ENCODE data around the gene NMNAT1.
"Not testable (repeated sequence)": the region's sequence is repeated elsewhere in the genome, so short reads cannot be mapped to it uniquely, and the experiment has no call there.

The NMNAT1 gene

DNA sequence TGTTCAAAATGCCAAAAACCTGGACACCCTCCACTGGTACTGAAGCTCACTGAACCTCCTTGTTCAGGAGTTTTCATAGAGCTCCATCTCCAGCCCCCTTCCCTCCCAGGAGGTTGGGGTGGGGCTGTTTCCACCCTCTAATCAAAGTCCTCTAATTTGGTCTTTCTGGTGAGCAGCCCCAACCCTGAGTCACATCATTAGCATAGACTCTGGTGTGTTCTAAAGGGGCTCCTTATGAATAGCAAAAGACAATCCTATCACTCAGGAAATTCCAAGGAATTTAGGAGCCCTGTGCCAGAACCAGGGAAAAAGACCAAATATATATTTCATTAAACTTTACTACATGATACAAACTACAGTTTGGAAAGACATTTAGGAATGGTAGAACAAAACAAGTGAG, 76.3 kb downstream of the NMNAT1 start:
- Histone ChIP-seq H3K36me3 (ENCODE audit: control insufficient read depth, insufficient read depth, low read length) (no peaks in the 10 kb centered on the region), H3K4me3 (ENCODE audit: low read length) (no peak overlapping the region), H3K4me1 (ENCODE audit: control insufficient read depth, insufficient read depth, low read length) (no peaks in the 10 kb centered on the region), H3K9me3 (ENCODE audit: control insufficient read depth, insufficient read depth, low read length) (no peaks in the 10 kb centered on the region), H3K27ac (ENCODE audit: low read length) (no peak overlapping the region), H3K27me3 (ENCODE audit: control insufficient read depth, insufficient read depth, low read length) (no peaks in the 10 kb centered on the region)
- DNase-seq (ENCODE audit: low read depth, low spot score), result no peak

DNA sequence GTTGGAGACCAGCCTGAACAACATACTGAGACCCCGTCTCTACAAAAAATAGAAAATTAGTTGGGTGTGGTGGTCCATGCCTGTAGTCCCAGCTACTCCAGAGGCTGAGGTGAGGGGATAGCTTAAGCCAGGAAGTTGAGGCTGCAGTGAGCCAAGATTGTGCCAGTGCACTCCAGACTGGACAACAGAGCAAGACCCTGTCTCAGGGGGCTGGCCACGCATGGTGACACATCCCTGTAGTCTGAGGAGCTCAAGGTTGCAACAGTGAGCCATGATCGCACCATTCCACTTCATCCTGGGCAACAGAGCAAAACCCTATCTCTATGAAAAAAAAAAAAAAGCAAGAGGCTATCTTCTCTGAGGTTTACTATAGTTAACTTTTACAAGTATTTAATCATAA, 76.8 kb downstream of the NMNAT1 start:
- no peaks in the 10 kb centered on the region for H3K4me1 ChIP-seq (ENCODE audit: control insufficient read depth, insufficient read depth, low read length)
- no peaks in the 10 kb centered on the region for H3K9me3 ChIP-seq (ENCODE audit: control insufficient read depth, insufficient read depth, low read length)
- no peak overlapping the region for H3K27ac ChIP-seq (ENCODE audit: low read length)
- no peak for DNase-seq (ENCODE audit: low read depth, low spot score)
- no peak overlapping the region for H3K4me3 ChIP-seq (ENCODE audit: low read length)
- no CpG with 5 or more reads among the region's 3 CpGs for WGBS (ENCODE audit: insufficient coverage, insufficient read length)
- no peaks in the 10 kb centered on the region for H3K27me3 ChIP-seq (ENCODE audit: control insufficient read depth, insufficient read depth, low read length)
- no peaks in the 10 kb centered on the region for H3K36me3 ChIP-seq (ENCODE audit: control insufficient read depth, insufficient read depth, low read length)

DNA sequence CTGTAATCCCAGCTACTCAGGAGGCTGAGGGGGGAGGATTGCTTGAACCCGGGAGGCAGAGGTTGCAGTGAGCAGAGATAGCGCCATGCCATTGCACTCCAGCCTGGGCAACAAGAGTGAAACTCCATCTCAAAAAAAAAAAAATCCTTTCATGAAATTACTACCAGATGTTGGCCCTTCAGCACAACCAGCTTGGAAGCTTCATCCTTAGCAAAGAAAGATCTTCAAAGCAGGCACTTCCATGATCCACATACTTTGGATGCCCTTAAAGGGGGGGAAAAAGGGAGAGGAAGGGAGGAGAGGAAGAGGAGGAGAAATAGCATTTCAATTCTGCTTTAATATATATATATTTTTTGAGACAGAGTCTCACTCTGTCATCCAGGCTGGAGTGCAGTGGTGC, 77.4 kb downstream of the NMNAT1 start:
- not testable (repeated sequence) for H3K9me3 ChIP-seq (ENCODE audit: control insufficient read depth, insufficient read depth, low read length); H3K27ac ChIP-seq (ENCODE audit: low read length); H3K36me3 ChIP-seq (ENCODE audit: control insufficient read depth, insufficient read depth, low read length); H3K27me3 ChIP-seq (ENCODE audit: control insufficient read depth, insufficient read depth, low read length); H3K4me1 ChIP-seq (ENCODE audit: control insufficient read depth, insufficient read depth, low read length); DNase-seq (ENCODE audit: low read depth, low spot score); H3K4me3 ChIP-seq (ENCODE audit: low read length)
- WGBS (ENCODE audit: insufficient coverage, insufficient read length), result no CpG with 5 or more reads among the region's 2 CpGs

DNA sequence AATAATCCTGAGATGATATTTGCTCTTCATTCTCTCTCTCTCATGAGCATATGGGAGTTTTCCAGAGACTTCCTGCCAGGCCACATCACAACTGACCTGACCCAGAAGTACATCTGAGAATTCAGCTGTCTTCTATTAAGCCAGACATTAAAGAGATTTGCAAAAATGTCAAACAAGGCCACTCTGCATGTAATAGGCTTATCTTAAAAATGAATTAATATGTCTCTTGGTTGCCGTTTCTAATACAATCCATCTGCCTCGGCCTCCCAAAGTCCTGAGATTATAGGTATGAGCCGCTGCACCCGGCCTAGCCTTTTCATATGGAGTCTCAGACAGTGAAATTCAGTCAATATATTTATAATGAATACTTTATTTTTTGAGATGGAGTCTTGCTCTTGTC, 78.7 kb downstream of the NMNAT1 start:
- H3K9me3 ChIP-seq (ENCODE audit: control insufficient read depth, insufficient read depth, low read length); H3K27me3 ChIP-seq (ENCODE audit: control insufficient read depth, insufficient read depth, low read length); DNase-seq (ENCODE audit: low read depth, low spot score); H3K4me3 ChIP-seq (ENCODE audit: low read length); H3K36me3 ChIP-seq (ENCODE audit: control insufficient read depth, insufficient read depth, low read length); H3K4me1 ChIP-seq (ENCODE audit: control insufficient read depth, insufficient read depth, low read length); H3K27ac ChIP-seq (ENCODE audit: low read length): not testable (repeated sequence)
- WGBS (ENCODE audit: insufficient coverage, insufficient read length), result no CpG with 5 or more reads among the region's 4 CpGs

GRCh38 chr1:10022656-10023055, 79.4 kb downstream of the NMNAT1 start:
- DNase-seq (ENCODE audit: low read depth, low spot score), result no peak
- Histone ChIP-seq H3K9me3 (ENCODE audit: control insufficient read depth, insufficient read depth, low read length) (no peaks in the 10 kb centered on the region), H3K27me3 (ENCODE audit: control insufficient read depth, insufficient read depth, low read length) (no peaks in the 10 kb centered on the region), H3K27ac (ENCODE audit: low read length) (no peak overlapping the region), H3K36me3 (ENCODE audit: control insufficient read depth, insufficient read depth, low read length) (no peaks in the 10 kb centered on the region), H3K4me1 (ENCODE audit: control insufficient read depth, insufficient read depth, low read length) (no peaks in the 10 kb centered on the region), H3K4me3 (ENCODE audit: low read length) (no peak overlapping the region)
- WGBS (ENCODE audit: insufficient coverage, insufficient read length), result no CpG with 5 or more reads among the region's 7 CpGs

- no peaks in the 10 kb centered on the region for H3K27me3 ChIP-seq (ENCODE audit: control insufficient read depth, insufficient read depth, low read length)
- no peaks in the 10 kb centered on the region for H3K36me3 ChIP-seq (ENCODE audit: control insufficient read depth, insufficient read depth, low read length)
- H3K27ac ChIP-seq (ENCODE audit: low read length), result no peak overlapping the region
- H3K4me3 ChIP-seq (ENCODE audit: low read length), result no peak overlapping the region
- no peaks in the 10 kb centered on the region for H3K9me3 ChIP-seq (ENCODE audit: control insufficient read depth, insufficient read depth, low read length)
- DNase-seq (ENCODE audit: low read depth, low spot score), result no peak
- H3K4me1 ChIP-seq (ENCODE audit: control insufficient read depth, insufficient read depth, low read length), result no peaks in the 10 kb centered on the region
- WGBS (ENCODE audit: insufficient coverage, insufficient read length), result no CpG with 5 or more reads among the region's 2 CpGs
These were observed 82.1 kb downstream of the NMNAT1 start for GRCh38 chr1:10025354-10025753.

DNA sequence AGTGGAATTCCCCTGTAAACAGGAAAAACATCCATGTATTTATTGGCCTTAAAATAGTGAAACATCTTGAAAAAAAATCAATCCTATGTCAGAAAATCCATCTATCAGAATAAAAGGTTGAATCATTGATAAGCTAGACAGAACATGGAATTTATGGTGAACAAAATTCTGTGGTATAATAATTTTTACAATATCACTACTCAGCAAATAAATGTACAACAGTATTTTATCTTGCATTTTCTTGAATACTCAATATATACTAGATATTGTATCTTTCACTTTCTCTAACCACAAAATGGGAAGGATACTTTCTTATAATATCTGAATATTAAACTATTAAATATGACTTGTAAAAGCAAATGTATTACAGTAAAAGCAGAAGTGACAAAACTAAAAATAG, 83.8 kb downstream of the NMNAT1 start:
- Histone ChIP-seq H3K4me3 (ENCODE audit: low read length) (no peak overlapping the region), H3K36me3 (ENCODE audit: control insufficient read depth, insufficient read depth, low read length) (no peaks in the 10 kb centered on the region), H3K27me3 (ENCODE audit: control insufficient read depth, insufficient read depth, low read length) (no peaks in the 10 kb centered on the region), H3K27ac (ENCODE audit: low read length) (no peak overlapping the region), H3K9me3 (ENCODE audit: control insufficient read depth, insufficient read depth, low read length) (no peaks in the 10 kb centered on the region), H3K4me1 (ENCODE audit: control insufficient read depth, insufficient read depth, low read length) (no peaks in the 10 kb centered on the region)
- DNase-seq (ENCODE audit: low read depth, low spot score), result no peak

- not testable (repeated sequence) for H3K27ac ChIP-seq (ENCODE audit: low read length); H3K4me1 ChIP-seq (ENCODE audit: control insufficient read depth, insufficient read depth, low read length); H3K27me3 ChIP-seq (ENCODE audit: control insufficient read depth, insufficient read depth, low read length); DNase-seq (ENCODE audit: low read depth, low spot score); H3K9me3 ChIP-seq (ENCODE audit: control insufficient read depth, insufficient read depth, low read length); H3K4me3 ChIP-seq (ENCODE audit: low read length); H3K36me3 ChIP-seq (ENCODE audit: control insufficient read depth, insufficient read depth, low read length)
- no CpG with 5 or more reads among the region's 24 CpGs for WGBS (ENCODE audit: insufficient coverage, insufficient read length)
These were observed 85.8 kb downstream of the NMNAT1 start for GRCh38 chr1:10028956-10029500.

GRCh38 chr1:10031461-10031860, 88.2 kb downstream of the NMNAT1 start:
- H3K4me3 ChIP-seq (ENCODE audit: low read length), result no peak overlapping the region
- H3K4me1 ChIP-seq (ENCODE audit: control insufficient read depth, insufficient read depth, low read length), result no peaks in the 10 kb centered on the region
- no peaks in the 10 kb centered on the region for H3K9me3 ChIP-seq (ENCODE audit: control insufficient read depth, insufficient read depth, low read length)
- WGBS (ENCODE audit: insufficient coverage, insufficient read length), result no CpG with 5 or more reads among the region's 3 CpGs
- no peaks in the 10 kb centered on the region for H3K36me3 ChIP-seq (ENCODE audit: control insufficient read depth, insufficient read depth, low read length)
- H3K27ac ChIP-seq (ENCODE audit: low read length), result no peak overlapping the region
- DNase-seq (ENCODE audit: low read depth, low spot score), result no peak
- H3K27me3 ChIP-seq (ENCODE audit: control insufficient read depth, insufficient read depth, low read length), result no peaks in the 10 kb centered on the region

DNA sequence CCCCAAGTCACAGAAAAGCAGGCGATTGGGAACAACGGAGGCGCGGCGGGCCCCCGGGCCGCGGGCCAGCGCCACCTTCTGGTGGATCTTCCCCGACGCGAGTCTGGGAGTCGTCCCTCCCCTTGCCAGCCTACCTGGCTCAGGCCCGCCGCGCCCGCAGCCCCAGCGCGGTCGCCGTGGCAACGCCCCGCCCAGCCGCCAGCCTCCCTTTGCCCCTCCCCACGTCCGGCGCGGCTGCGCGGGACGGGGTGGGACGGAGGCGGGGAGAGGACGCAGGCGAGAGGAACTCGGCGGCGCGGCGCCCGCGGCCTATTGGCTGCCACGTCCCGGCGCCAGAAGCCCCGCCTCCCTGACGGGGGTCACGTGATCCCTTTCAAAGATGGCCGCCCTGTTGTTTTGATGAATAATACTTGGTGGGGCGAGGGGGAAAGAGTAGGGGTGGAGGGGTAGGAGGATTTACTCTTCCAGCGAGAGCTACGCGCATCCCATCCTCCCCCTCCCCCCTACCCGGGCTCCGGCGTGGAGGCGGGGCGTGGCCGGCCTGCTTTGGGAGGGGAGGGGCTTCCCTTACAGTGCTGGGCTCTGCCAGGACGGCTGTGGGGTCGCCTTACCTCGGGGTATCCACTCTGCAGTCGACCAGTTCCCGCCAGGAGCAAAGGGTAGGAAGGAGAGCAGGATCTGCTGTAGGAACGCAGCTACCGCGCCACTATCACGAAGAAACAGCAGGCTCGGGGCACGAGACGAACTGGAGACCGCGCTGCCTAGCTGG, 89.5 kb downstream of the NMNAT1 start, which contains the start of gene UBE4B:
TSS of gene UBE4B (plus strand) at position 369 of the 769 bp plus-strand sequence. CDS start 713 bp downstream, outside the sequence.
- H3K36me3 ChIP-seq (ENCODE audit: control insufficient read depth, insufficient read depth, low read length), result no peaks in the 10 kb centered on the region
- peak; percentile 93 for DNase-seq (ENCODE audit: low read depth, low spot score)
- H3K9me3 ChIP-seq (ENCODE audit: control insufficient read depth, insufficient read depth, low read length), result no peaks in the 10 kb centered on the region
- no CpG with 5 or more reads among the region's 73 CpGs for WGBS (ENCODE audit: insufficient coverage, insufficient read length)
- peak within 1 kb of the TSS; percentile 60; the same call in 1 of the 2 replicates for H3K4me3 ChIP-seq (ENCODE audit: low read length)
- no peaks in the 10 kb centered on the region for H3K27me3 ChIP-seq (ENCODE audit: control insufficient read depth, insufficient read depth, low read length)
- H3K4me1 ChIP-seq (ENCODE audit: control insufficient read depth, insufficient read depth, low read length), result no peaks in the 10 kb centered on the region
- H3K27ac ChIP-seq (ENCODE audit: low read length), result peak within 1 kb of the TSS; percentile 10

DNA sequence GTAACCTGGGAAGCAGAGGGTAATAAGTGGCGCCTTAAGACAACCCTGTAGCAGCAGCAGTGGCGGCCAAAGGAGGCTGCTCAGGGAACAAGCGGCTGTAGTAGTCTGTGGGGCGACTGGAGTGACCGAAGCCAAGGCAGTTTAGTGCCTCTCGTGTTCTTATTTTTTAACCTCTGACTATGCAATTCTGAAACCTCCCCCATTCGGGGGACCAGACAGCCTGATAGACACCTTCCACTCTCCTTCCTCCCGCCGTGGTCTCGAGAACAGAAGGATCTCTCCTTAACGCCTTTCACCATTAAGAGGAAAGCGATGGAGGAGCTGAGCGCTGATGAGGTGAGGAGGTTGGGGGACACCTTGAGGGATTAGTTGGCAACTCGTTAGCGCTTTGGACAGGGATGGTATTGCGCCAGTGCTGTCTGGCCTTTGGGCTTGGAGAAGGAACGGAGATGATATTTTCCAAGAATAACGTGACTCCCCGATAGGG, 90.1 kb downstream of the NMNAT1 start:
- H3K4me3 ChIP-seq (ENCODE audit: low read length), result peak overlapping the region; percentile 60; the same call in 1 of the 2 replicates
- peak overlapping the region; percentile 10 for H3K27ac ChIP-seq (ENCODE audit: low read length)
- WGBS (ENCODE audit: insufficient coverage, insufficient read length), result no CpG with 5 or more reads among the region's 19 CpGs
- H3K9me3 ChIP-seq (ENCODE audit: control insufficient read depth, insufficient read depth, low read length), result no peaks in the 10 kb centered on the region
- no peaks in the 10 kb centered on the region for H3K27me3 ChIP-seq (ENCODE audit: control insufficient read depth, insufficient read depth, low read length)
- no peaks in the 10 kb centered on the region for H3K4me1 ChIP-seq (ENCODE audit: control insufficient read depth, insufficient read depth, low read length)
- no peak for DNase-seq (ENCODE audit: low read depth, low spot score)
- no peaks in the 10 kb centered on the region; the same call in 1 of the 2 replicates for H3K36me3 ChIP-seq (ENCODE audit: control insufficient read depth, insufficient read depth, low read length)
